Activated B cell treated with CpG ODN at 0.5 μM for 24 hours (primary cell): ENCODE data around the gene GP1BA. TPM values are rescaled to one million over a fixed set of nuclear protein-coding genes. Genes with fewer than 3 reads are reported as not detected.

Experiments used
- ATAC-seq: fragments of 200-7000 bp; cut with Tn5 transposase; one replicate; pipeline ENCODE4 v1.10.0; 2021; ENCODE audit warnings: low read depth, mild to moderate bottlenecking, moderate library complexity
- CTCF ChIA-PET: fragments of 350-600 bp; sonication (Branson Sonifier 250); formaldehyde crosslinking; loops from one replicate; lab custom pipeline; 2021; ENCODE audit warnings: antibody characterized with exemption; lab: Charles Lee
- POLR2A ChIA-PET: fragments of 350-600 bp; sonication (Branson Sonifier 250); formaldehyde crosslinking; loops from one replicate; lab custom pipeline; 2021; ENCODE audit warnings: antibody characterized with exemption; lab: Charles Lee
- DNase-seq: peaks from one replicate; pipeline ENCODE4 v3.0.0; 2022
- H3K27ac Mint-ChIP-seq: one replicate; pipeline ENCODE4 v1.8.0; 2020; ENCODE audit warnings: mixed read lengths
- H3K27me3 Mint-ChIP-seq: one replicate; pipeline ENCODE4 v1.8.0; 2021; ENCODE audit warnings: mixed read lengths
- H3K36me3 Mint-ChIP-seq: one replicate; pipeline ENCODE4 v1.8.0; 2021; ENCODE audit warnings: low read depth, mixed read lengths
- H3K4me1 Mint-ChIP-seq: one replicate; pipeline ENCODE4 v1.8.0; 2021; ENCODE audit warnings: mixed read lengths
- H3K4me3 Mint-ChIP-seq: one replicate; pipeline ENCODE4 v1.8.0; 2020; ENCODE audit warnings: mild to moderate bottlenecking, mixed read lengths
- H3K9me3 Mint-ChIP-seq: one replicate; pipeline ENCODE4 v1.8.0; 2020; ENCODE audit warnings: mixed read lengths
- CTCF ChIP-seq: fragments of 200-600 bp; IDR thresholded peaks from one replicate; pipeline ENCODE4 v1.8.0; 2022; ENCODE audit warnings: antibody characterized with exemption, mild to moderate bottlenecking
- intact Hi-C: fragments of 100-400 bp; cut with micrococcal nuclease; formaldehyde crosslinking; loops from one replicate; pipeline ENCODE4 v1.15.1; 2024
- total RNA-seq: library from RNA; stranded (reverse); gene quantifications from 2 replicates; pipeline ENCODE4 v1.2.3, GENCODE V29; 2022

Gene GP1BA
- total RNA-seq, 1 donor from 2014 or later: not detected

GRCh38 chr17:4955091-4955490 lies 23.0 kb downstream of the GP1BA start:
- ATAC-seq (no peak), DNase-seq (no peak)
- H3K27me3 Mint-ChIP-seq: no peaks in the 10 kb centered on the region
- no peak for TF ChIP-seq CTCF
- no peak overlapping the region for H3K27ac Mint-ChIP-seq
- ChIA-PET POLR2A (interaction anchor here (0.8 to 1.5 kb wide), 4 partner anchors 10 to 46 kb away, joined by 3 to 6 read pairs (median 4); partner anchors contain the start of genes RNF167, SLC25A11 and SPAG7), CTCF (no interaction called here)
- intact Hi-C loops: no loop called here
- no peak overlapping the region for H3K4me3 Mint-ChIP-seq
- no peaks in the 10 kb centered on the region for H3K9me3 Mint-ChIP-seq
- peaks cover 12% of the 10 kb centered on the region for H3K4me1 Mint-ChIP-seq
- H3K36me3 Mint-ChIP-seq: peaks cover 22% of the 10 kb centered on the region

GRCh38 chr17:4956493-4957061 lies 24.5 kb downstream of the GP1BA start:
- H3K4me1 Mint-ChIP-seq: no peaks in the 10 kb centered on the region
- DNase-seq (no peak), ATAC-seq (no peak)
- no peaks in the 10 kb centered on the region for H3K27me3 Mint-ChIP-seq
- no peaks in the 10 kb centered on the region for H3K9me3 Mint-ChIP-seq
- CTCF ChIA-PET: no interaction called here
- no peak overlapping the region for H3K4me3 Mint-ChIP-seq
- POLR2A ChIA-PET: interaction anchor here (0.5 to 2.3 kb wide), 4 partner anchors 8 to 72 kb away, joined by 4 to 8 read pairs (median 5); partner anchors contain the start of genes PFN1, RNF167, SLC25A11 and SPAG7
- intact Hi-C loops: loop anchor here (1.0 kb wide), 1 partner anchor 47 kb away; no protein-coding TSS in a partner anchor
- TF ChIP-seq CTCF: no peak
- peaks cover 34% of the 10 kb centered on the region for H3K36me3 Mint-ChIP-seq
- no peak overlapping the region for H3K27ac Mint-ChIP-seq

- POLR2A ChIA-PET: interaction anchor here (0.7 to 2.3 kb wide), 3 partner anchors 9 to 120 kb away, joined by 4 to 8 read pairs (median 6); partner anchors contain the start of genes PFN1, SPAG7 and ZFP3
- no peak overlapping the region for H3K27ac Mint-ChIP-seq
- TF ChIP-seq CTCF: no peak
- intact Hi-C loops: no loop called here
- H3K27me3 Mint-ChIP-seq: no peaks in the 10 kb centered on the region
- peaks cover 37% of the 10 kb centered on the region for H3K36me3 Mint-ChIP-seq
- DNase-seq: no peak
- CTCF ChIA-PET: interaction anchor here (1.4 kb wide), 1 partner anchor 49 kb away, joined by 4 read pairs; no protein-coding TSS in a partner anchor
- H3K4me1 Mint-ChIP-seq: no peaks in the 10 kb centered on the region
- no peak for ATAC-seq
- no peak overlapping the region for H3K4me3 Mint-ChIP-seq
- H3K9me3 Mint-ChIP-seq: no peaks in the 10 kb centered on the region
Measured at GRCh38 chr17:4958102-4958501, 26.0 kb downstream of the GP1BA start.

GRCh38 chr17:4959261-4959965 lies 27.3 kb downstream of the GP1BA start:
- no peak for TF ChIP-seq CTCF
- no peak overlapping the region for H3K27ac Mint-ChIP-seq
- H3K9me3 Mint-ChIP-seq: no peaks in the 10 kb centered on the region
- H3K4me3 Mint-ChIP-seq: no peak overlapping the region
- no peaks in the 10 kb centered on the region for H3K27me3 Mint-ChIP-seq
- intact Hi-C loops: no loop called here
- H3K4me1 Mint-ChIP-seq: no peaks in the 10 kb centered on the region
- no peak for ATAC-seq
- no peak for DNase-seq
- CTCF ChIA-PET: no interaction called here
- POLR2A ChIA-PET: interaction anchor here (1.2 kb wide), 1 partner anchor 19 kb away, joined by 3 read pairs; the partner anchor contains the start of genes RNF167 and SLC25A11
- peaks cover 39% of the 10 kb centered on the region for H3K36me3 Mint-ChIP-seq
